GM04503 (cell line): ENCODE data around the gene ZNF511.

Experiments used
- DNase-seq: peaks from one replicate; pipeline ENCODE4 v3.0.0-alpha.2; 2012; ENCODE audit warnings: low read depth

Gene ZNF511

GRCh38 chr10:133353988-133354605 is 45.4 kb downstream of the ZNF511 start:
- no peak for DNase-seq

- DNase-seq: no peak
Measured at GRCh38 chr10:133354672-133355240, 46.0 kb downstream of the ZNF511 start.

GRCh38 chr10:133355266-133355665 is 46.6 kb downstream of the ZNF511 start:
- no peak for DNase-seq

GRCh38 chr10:133355991-133356390 is 47.3 kb downstream of the ZNF511 start:
- DNase-seq: no peak

- no peak for DNase-seq
Measured at GRCh38 chr10:133356549-133357284, 48.0 kb downstream of the ZNF511 start.

GRCh38 chr10:133357285-133358161 is 48.8 kb downstream of the ZNF511 start, which contains the start of gene FUOM:
FUOM (minus strand) TSS chr10:133358019; CDS start chr10:133358007, 12 bp downstream.
- no peak for DNase-seq

- no peak for DNase-seq
Measured at GRCh38 chr10:133358162-133358924, 49.6 kb downstream of the ZNF511 start.

- no peak for DNase-seq
Measured at GRCh38 chr10:133358925-133359310, 50.2 kb downstream of the ZNF511 start.

- DNase-seq: no peak
Measured at GRCh38 chr10:133359554-133359971, 50.8 kb downstream of the ZNF511 start.

- DNase-seq: no peak
Measured at GRCh38 chr10:133359972-133360610, 51.4 kb downstream of the ZNF511 start.

- no peak for DNase-seq
Measured at GRCh38 chr10:133361227-133361626, 52.5 kb downstream of the ZNF511 start.

GRCh38 chr10:133361773-133362441 is 53.2 kb downstream of the ZNF511 start:
- DNase-seq: no peak
